NT2/D1 (cell line): Measurements from ENCODE around the gene CAMSAP3.

Experiments
- DNase-seq: peaks from one replicate; pipeline ENCODE4 v3.0.0-alpha.2; 2011; ENCODE audit warnings: low read depth, low spot score
- H3K27me3 ChIP-seq: 2 replicates; pipeline ENCODE4 v1.6.0; 2011; ENCODE audit warnings: mild to moderate bottlenecking; ENCODE audit not compliant: insufficient read length, insufficient read depth
- H3K36me3 ChIP-seq: 2 replicates; pipeline ENCODE4 v1.6.1; 2011; ENCODE audit warnings: mild to moderate bottlenecking, low read length, mixed read lengths; ENCODE audit not compliant: insufficient read depth, insufficient read length
- H3K4me1 ChIP-seq: 2 replicates; pipeline ENCODE4 v1.5.1; 2011; ENCODE audit not compliant: insufficient read depth, insufficient read length
- H3K4me3 ChIP-seq: 2 replicates; pipeline ENCODE4 v1.5.1; 2011; ENCODE audit warnings: low read depth; ENCODE audit not compliant: insufficient read length
- H3K9ac ChIP-seq: 2 replicates; pipeline ENCODE4 v1.6.0; 2011; ENCODE audit warnings: low read depth; ENCODE audit not compliant: insufficient read length
- H3K9me3 ChIP-seq: 2 replicates; pipeline ENCODE4 v1.5.1; 2011; ENCODE audit warnings: mild to moderate bottlenecking, low read length; ENCODE audit not compliant: insufficient read depth
- SUZ12 ChIP-seq: IDR thresholded peaks from 2 replicates; pipeline ENCODE4 v1.6.1; 2011; ENCODE audit not compliant: insufficient read length, insufficient read depth; ENCODE audit errors: extremely low read depth
- YY1 ChIP-seq: IDR thresholded peaks from 2 replicates; pipeline ENCODE4 v1.6.1; 2011; ENCODE audit not compliant: insufficient read length, insufficient read depth
- ZNF274 ChIP-seq: IDR thresholded peaks from 2 replicates; pipeline ENCODE4 v1.6.1; 2011; ENCODE audit warnings: mild to moderate bottlenecking, low read depth, low read length

CAMSAP3 gene

DNA sequence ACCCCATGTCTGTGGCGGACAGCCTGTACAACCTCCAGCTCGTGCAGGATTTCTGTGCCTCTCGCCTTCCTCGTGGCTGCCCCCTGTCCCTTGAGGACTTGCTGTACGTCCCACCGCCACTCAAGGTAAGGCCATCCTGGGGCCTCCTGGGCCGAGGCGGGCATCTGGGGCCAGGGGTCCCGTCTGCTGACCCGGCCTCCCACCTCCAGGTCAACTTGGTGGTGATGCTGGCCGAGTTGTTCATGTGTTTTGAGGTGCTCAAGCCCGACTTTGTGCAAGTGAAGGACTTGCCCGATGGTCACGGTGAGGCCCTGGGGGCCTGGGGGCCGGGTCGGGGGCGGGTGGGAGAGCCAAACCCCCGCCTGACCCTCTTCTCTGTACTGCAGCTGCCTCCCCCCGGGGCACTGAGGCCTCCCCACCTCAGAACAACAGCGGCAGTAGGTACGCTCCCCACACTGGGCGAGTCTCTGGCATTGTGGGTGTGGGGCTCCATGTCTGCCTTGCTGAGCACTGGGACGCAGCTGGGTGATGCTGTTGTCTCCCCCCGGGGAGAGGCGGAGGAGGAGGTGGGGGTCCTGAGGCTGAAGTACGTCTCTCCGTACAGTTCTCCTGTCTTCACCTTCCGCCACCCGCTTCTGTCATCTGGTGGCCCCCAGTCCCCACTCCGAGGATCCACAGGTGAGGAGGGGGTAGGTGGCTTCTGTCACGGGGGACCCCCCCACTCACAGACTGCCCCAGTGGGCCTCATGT lies 15.0 kb downstream of the CAMSAP3 start:
- H3K4me3 ChIP-seq = no peak overlapping the region
- peaks cover 13% of the 10 kb centered on the region for H3K36me3 ChIP-seq
- no peaks in the 10 kb centered on the region for H3K4me1 ChIP-seq
- H3K27me3 ChIP-seq = no peaks in the 10 kb centered on the region
- no peak for TF ChIP-seq SUZ12
- no peak for TF ChIP-seq YY1
- TF ChIP-seq ZNF274 = no peak
- H3K9me3 ChIP-seq = no peaks in the 10 kb centered on the region
- H3K9ac ChIP-seq = no peak overlapping the region
- no peak for DNase-seq

DNA sequence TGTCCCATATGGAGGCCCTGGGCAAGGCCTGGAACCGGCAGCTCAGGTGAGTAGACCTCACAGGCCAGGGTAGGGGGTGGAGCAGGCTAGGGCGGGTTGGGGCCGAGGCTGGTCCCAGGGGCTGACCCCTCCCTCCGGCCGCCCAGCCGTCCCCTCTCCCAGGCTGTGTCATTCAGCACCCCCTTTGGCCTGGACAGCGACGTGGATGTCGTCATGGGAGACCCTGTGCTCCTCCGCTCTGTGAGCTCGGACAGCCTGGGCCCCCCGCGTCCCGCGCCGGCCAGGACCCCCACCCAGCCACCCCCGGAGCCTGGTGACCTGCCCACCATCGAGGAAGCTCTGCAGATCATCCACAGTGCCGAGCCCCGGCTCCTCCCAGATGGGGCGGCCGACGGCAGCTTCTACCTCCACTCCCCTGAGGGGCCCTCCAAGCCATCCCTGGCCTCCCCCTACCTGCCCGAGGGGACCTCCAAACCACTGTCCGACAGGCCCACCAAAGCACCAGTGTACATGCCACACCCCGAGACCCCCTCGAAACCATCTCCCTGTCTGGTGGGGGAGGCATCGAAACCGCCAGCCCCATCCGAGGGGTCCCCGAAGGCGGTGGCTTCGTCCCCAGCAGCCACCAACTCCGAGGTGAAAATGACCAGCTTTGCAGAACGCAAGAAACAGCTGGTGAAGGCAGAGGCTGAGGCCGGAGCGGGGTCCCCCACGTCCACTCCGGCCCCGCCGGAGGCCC lies 16.0 kb downstream of the CAMSAP3 start:
- Histone ChIP-seq H3K4me3 (no peak overlapping the region), H3K27me3 (no peaks in the 10 kb centered on the region), H3K9me3 (no peaks in the 10 kb centered on the region), H3K9ac (no peak overlapping the region), H3K36me3 (peaks cover 20% of the 10 kb centered on the region), H3K4me1 (no peaks in the 10 kb centered on the region)
- DNase-seq = no peak
- TF ChIP-seq SUZ12 (no peak), YY1 (no peak), ZNF274 (no peak)

- Histone ChIP-seq H3K9ac (no peak overlapping the region), H3K27me3 (no peaks in the 10 kb centered on the region), H3K9me3 (no peaks in the 10 kb centered on the region), H3K36me3 (peaks cover 28% of the 10 kb centered on the region), H3K4me3 (no peak overlapping the region), H3K4me1 (no peaks in the 10 kb centered on the region)
- DNase-seq = no peak
- TF ChIP-seq ZNF274 (no peak), YY1 (no peak), SUZ12 (no peak)
Measured at GRCh38 chr19:7612282-7613274, 16.9 kb downstream of the CAMSAP3 start.

DNA sequence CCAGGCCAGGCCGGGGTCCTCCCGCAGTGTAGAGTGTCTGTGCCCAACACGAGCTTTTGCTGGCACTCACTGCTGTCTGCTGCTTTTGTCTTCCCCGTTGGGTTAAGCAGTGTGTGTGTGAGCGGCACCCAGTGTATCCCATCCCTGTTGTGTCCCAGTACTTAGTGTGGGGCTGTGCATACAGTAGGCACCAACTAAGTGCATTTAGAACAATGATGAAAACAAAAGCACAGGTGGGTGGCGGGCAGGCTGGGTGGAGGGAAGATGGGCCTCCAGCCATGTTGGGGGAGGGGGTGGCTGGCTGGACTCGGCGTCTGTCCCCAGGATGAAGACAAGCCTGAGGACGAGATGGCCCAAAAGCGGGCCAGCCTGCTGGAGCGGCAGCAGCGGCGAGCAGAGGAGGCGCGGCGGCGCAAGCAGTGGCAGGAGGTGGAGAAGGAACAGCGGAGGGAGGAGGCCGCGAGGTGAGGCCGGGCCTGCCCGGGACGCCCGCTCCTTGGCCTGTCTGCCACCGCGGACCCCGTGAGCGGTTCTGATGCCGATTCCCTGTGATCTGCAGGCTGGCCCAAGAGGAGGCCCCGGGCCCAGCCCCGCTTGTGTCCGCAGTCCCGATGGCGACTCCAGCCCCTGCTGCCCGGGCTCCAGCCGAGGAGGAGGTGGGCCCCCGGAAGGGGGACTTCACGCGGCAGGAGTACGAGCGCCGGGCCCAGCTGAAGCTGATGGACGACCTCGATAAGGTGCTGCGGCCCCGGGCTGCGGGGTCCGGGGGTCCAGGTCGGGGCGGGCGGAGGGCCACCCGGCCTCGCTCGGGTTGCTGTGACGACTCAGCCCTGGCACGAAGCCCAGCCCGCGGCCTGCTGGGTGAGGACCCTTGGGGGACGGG lies 19.4 kb downstream of the CAMSAP3 start:
- H3K36me3 ChIP-seq = peaks cover 44% of the 10 kb centered on the region
- no peak overlapping the region for H3K9ac ChIP-seq
- no peaks in the 10 kb centered on the region for H3K4me1 ChIP-seq
- DNase-seq = no peak
- H3K27me3 ChIP-seq = no peaks in the 10 kb centered on the region
- H3K4me3 ChIP-seq = no peak overlapping the region
- H3K9me3 ChIP-seq = no peaks in the 10 kb centered on the region
- TF ChIP-seq SUZ12 (no peak), YY1 (no peak), ZNF274 (no peak)

GRCh38 chr19:7617172-7617571 lies 21.5 kb downstream of the CAMSAP3 start:
- no peak for TF ChIP-seq SUZ12
- no peak for TF ChIP-seq ZNF274
- no peak for TF ChIP-seq YY1
- no peaks in the 10 kb centered on the region for H3K27me3 ChIP-seq
- no peak overlapping the region for H3K4me3 ChIP-seq
- H3K36me3 ChIP-seq = peaks cover 61% of the 10 kb centered on the region
- H3K4me1 ChIP-seq = no peaks in the 10 kb centered on the region
- DNase-seq = no peak
- no peak overlapping the region for H3K9ac ChIP-seq
- H3K9me3 ChIP-seq = no peaks in the 10 kb centered on the region

- Histone ChIP-seq H3K9me3 (no peaks in the 10 kb centered on the region), H3K36me3 (peaks cover 64% of the 10 kb centered on the region), H3K27me3 (no peaks in the 10 kb centered on the region), H3K4me1 (no peaks in the 10 kb centered on the region), H3K9ac (no peak overlapping the region), H3K4me3 (no peak overlapping the region)
- no peak for DNase-seq
- TF ChIP-seq SUZ12 (no peak), ZNF274 (no peak), YY1 (no peak)
Measured at GRCh38 chr19:7617735-7618134, 22.1 kb downstream of the CAMSAP3 start.
